ENCODE data around the gene TP53. TPM values are rescaled to one million over a fixed set of nuclear protein-coding genes. Genes with fewer than 3 reads are reported as not detected.
"Not testable (repeated sequence)": the region's sequence is repeated elsewhere in the genome, so short reads cannot be mapped to it uniquely, and the experiment has no call there.

Gene TP53
- total RNA-seq, 1 experiment from 2014 or later, result 179 TPM

DNA sequence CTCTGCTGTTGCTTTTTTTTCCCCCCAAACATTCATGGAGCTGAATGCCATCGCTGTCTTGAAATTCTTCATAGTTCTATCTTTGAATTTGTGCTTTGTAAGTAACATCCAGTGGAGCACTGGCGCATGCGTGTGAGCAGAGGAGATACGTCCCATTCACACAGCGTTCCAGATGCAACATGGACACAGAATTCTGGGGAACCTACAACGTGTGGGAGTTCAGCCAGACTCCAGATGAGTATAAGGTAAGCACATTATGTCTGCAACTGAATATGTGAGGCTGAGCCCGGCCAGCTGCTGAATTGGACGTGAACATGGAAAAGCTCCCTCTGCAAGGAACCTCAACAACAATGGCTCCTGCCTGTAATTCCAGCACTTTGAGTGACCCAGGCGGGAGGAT, 40.8 kb downstream of the TP53 start:
- Mint-ChIP-seq H3K27ac (no peak overlapping the region), H3K4me1 (peaks cover 12% of the 10 kb centered on the region), H3K27me3 (ENCODE audit: low read depth) (peaks cover 46% of the 10 kb centered on the region), H3K9me3 (peaks cover 5% of the 10 kb centered on the region), H3K4me3 (no peak overlapping the region), H3K36me3 (no peaks in the 10 kb centered on the region)
- DNase-seq (ENCODE audit: low spot score), result no peak
- no peak for TF ChIP-seq MYBL2 (CRISPR knock-in tag; IDR thresholded peaks at IDR 0.05)
- TF ChIP-seq JUN (CRISPR knock-in tag; IDR thresholded peaks at IDR 0.05), result no peak
- TF ChIP-seq NR2C2 (CRISPR knock-in tag; IDR thresholded peaks at IDR 0.05), result no peak
- no peak for TF ChIP-seq E2F1 (CRISPR knock-in tag; IDR thresholded peaks at IDR 0.05)
- TF ChIP-seq, protein P1, sequence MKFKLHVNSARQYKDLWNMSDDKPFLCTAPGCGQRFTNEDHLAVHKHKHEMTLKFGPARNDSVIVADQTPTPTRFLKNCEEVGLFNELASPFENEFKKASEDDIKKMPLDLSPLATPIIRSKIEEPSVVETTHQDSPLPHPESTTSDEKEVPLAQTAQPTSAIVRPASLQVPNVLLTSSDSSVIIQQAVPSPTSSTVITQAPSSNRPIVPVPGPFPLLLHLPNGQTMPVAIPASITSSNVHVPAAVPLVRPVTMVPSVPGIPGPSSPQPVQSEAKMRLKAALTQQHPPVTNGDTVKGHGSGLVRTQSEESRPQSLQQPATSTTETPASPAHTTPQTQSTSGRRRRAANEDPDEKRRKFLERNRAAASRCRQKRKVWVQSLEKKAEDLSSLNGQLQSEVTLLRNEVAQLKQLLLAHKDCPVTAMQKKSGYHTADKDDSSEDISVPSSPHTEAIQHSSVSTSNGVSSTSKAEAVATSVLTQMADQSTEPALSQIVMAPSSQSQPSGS (CRISPR knock-in tag; IDR thresholded peaks at IDR 0.05; ENCODE audit: borderline replicate concordance, low read depth), result no peak
- TF ChIP-seq GRHL2 (CRISPR knock-in tag; IDR thresholded peaks at IDR 0.05; ENCODE audit: insufficient replicate concordance, severe bottlenecking), result no peak
- no peak for TF ChIP-seq PRDM15 (CRISPR knock-in tag; IDR thresholded peaks at IDR 0.05)
- no peak for TF ChIP-seq HMGA2 (CRISPR knock-in tag; IDR thresholded peaks at IDR 0.05)
- no peak for TF ChIP-seq PRRX2 (CRISPR knock-in tag; IDR thresholded peaks at IDR 0.05)
- TF ChIP-seq ZNF121 (CRISPR knock-in tag; IDR thresholded peaks at IDR 0.05), result no peak
- TF ChIP-seq NR3C1 (CRISPR knock-in tag; conservative IDR thresholded peaks at IDR 0.05; ENCODE audit: low read depth), result no peak
- no peak for TF ChIP-seq E2F4 (CRISPR knock-in tag; IDR thresholded peaks at IDR 0.05; ENCODE audit: borderline replicate concordance, low read depth)
- TF ChIP-seq, protein P2, sequence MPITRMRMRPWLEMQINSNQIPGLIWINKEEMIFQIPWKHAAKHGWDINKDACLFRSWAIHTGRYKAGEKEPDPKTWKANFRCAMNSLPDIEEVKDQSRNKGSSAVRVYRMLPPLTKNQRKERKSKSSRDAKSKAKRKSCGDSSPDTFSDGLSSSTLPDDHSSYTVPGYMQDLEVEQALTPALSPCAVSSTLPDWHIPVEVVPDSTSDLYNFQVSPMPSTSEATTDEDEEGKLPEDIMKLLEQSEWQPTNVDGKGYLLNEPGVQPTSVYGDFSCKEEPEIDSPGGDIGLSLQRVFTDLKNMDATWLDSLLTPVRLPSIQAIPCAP (CRISPR knock-in tag; IDR thresholded peaks at IDR 0.05), result no peak
- TF ChIP-seq CREM (CRISPR knock-in tag; IDR thresholded peaks at IDR 0.05), result no peak
- no peak for TF ChIP-seq TP53 (CRISPR knock-in tag; IDR thresholded peaks at IDR 0.05)
- CTCF ChIA-PET, result interaction anchor here (1.0 kb wide), 2 partner anchors 11 to 41 kb away, joined by 3 to 4 read pairs; partner anchors contain the start of gene TP53
- no peak for ATAC-seq
- POLR2A ChIA-PET, result interaction anchor here (0.7 to 0.9 kb wide), 2 partner anchors 39 to 269 kb away, joined by 3 read pairs; no protein-coding TSS in a partner anchor

DNA sequence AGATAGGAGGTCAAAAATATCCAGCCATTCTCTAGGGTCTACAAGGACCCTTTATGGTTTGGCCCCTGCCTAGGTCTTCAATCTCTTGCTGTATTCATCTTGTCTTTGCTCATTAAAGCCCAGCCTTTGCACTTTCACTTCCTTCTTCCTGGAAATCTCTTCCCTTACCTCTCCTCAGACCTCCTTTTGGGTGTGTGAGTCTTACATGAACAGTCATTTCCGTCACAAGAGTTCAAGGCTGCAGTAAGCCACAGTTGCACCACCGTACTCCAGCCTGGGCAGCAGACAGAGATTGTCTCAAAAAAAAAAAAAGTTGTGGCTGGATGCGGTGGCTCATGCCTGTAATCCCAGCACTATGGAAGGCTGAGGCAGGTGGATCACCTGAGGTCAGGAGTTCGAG, 42.5 kb downstream of the TP53 start:
- DNase-seq (ENCODE audit: low spot score) (no peak), ATAC-seq (no peak)
- no peak overlapping the region for H3K27ac Mint-ChIP-seq
- no peak overlapping the region for H3K4me3 Mint-ChIP-seq
- peaks cover 5% of the 10 kb centered on the region for H3K4me1 Mint-ChIP-seq
- TF ChIP-seq ZMAT4 (CRISPR knock-in tag; IDR thresholded peaks at IDR 0.05) (no peak), IRF2 (CRISPR knock-in tag; IDR thresholded peaks at IDR 0.05; ENCODE audit: borderline replicate concordance, low read depth) (no peak)
- TF ChIP-seq, protein P1 (CRISPR knock-in tag; IDR thresholded peaks at IDR 0.05; ENCODE audit: borderline replicate concordance, low read depth), result no peak
- TF ChIP-seq, protein P3, sequence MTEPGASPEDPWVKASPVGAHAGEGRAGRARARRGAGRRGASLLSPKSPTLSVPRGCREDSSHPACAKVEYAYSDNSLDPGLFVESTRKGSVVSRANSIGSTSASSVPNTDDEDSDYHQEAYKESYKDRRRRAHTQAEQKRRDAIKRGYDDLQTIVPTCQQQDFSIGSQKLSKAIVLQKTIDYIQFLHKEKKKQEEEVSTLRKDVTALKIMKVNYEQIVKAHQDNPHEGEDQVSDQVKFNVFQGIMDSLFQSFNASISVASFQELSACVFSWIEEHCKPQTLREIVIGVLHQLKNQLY (CRISPR knock-in tag; IDR thresholded peaks at IDR 0.05), result no peak
- ChIA-PET POLR2A (no interaction called here), CTCF (no interaction called here)
- H3K27me3 Mint-ChIP-seq (ENCODE audit: low read depth), result peaks cover 34% of the 10 kb centered on the region
- peaks cover 7% of the 10 kb centered on the region for H3K9me3 Mint-ChIP-seq
- H3K36me3 Mint-ChIP-seq, result no peaks in the 10 kb centered on the region

GRCh38 chr17:7641635-7642034, 45.7 kb downstream of the TP53 start:
- not testable (repeated sequence) for H3K27ac Mint-ChIP-seq; H3K9me3 Mint-ChIP-seq; DNase-seq (ENCODE audit: low spot score); ATAC-seq; H3K4me3 Mint-ChIP-seq; H3K4me1 Mint-ChIP-seq; H3K36me3 Mint-ChIP-seq
- H3K27me3 Mint-ChIP-seq (ENCODE audit: low read depth), result peaks cover 11% of the 10 kb centered on the region
- ChIA-PET POLR2A (interaction anchor here (1.1 kb wide), 1 partner anchor 9 kb away, joined by 3 read pairs; the partner anchor contains the start of gene ATP1B2), CTCF (interaction anchor here (1.4 to 3.7 kb wide), 4 partner anchors 9 to 52 kb away, joined by 4 to 23 read pairs (median 14); partner anchors contain the start of genes SOX15, TP53 and WRAP53)

Measured in WTC11 (cell line).